Mucosa of rectum (tissue), 2 donors: ENCODE measurements around the gene METTL5.
"Not testable (repeated sequence)": the region's sequence is repeated elsewhere in the genome, so short reads cannot be mapped to it uniquely, and the experiment has no call there.

Experiments used
- H3K27ac ChIP-seq, 2 donors: one replicate each; pipeline ENCODE4 v1.7.0; 2013; ENCODE audit warnings: inconsistent platforms in 2 of 2, low read depth in 2 of 2, low read length in 2 of 2
- H3K27me3 ChIP-seq, 2 donors: one replicate each; pipeline ENCODE4 v1.7.0; 2013; ENCODE audit warnings: low read length in 2 of 2; ENCODE audit not compliant: control insufficient read depth in 2 of 2, insufficient read depth in 2 of 2
- H3K36me3 ChIP-seq, 2 donors: one replicate each; pipeline ENCODE4 v1.7.0; 2013; ENCODE audit warnings: low read length in 2 of 2; ENCODE audit not compliant: control insufficient read depth in 2 of 2, insufficient read depth in 2 of 2
- H3K4me1 ChIP-seq, 2 donors: one replicate each; pipeline ENCODE4 v1.7.0; 2013; ENCODE audit warnings: low read length in 2 of 2, mild to moderate bottlenecking in 1 of 2; ENCODE audit not compliant: control insufficient read depth in 2 of 2, insufficient read depth in 2 of 2
- H3K4me3 ChIP-seq, 2 donors: one replicate each; pipeline ENCODE4 v1.7.0; 2013; ENCODE audit warnings: low read length in 2 of 2
- H3K9ac ChIP-seq, 2 donors: one replicate each; pipeline ENCODE4 v1.7.0; 2013; ENCODE audit warnings: low read length in 2 of 2, low read depth in 1 of 2, mild to moderate bottlenecking in 1 of 2
- H3K9me3 ChIP-seq, 2 donors: one replicate each; pipeline ENCODE4 v1.7.0; 2013; ENCODE audit warnings: low read length in 2 of 2; ENCODE audit not compliant: control insufficient read depth in 2 of 2
- donor health status: healthy.
- donor health status: Normal muscosa, but diverticular disease.

METTL5 gene

DNA sequence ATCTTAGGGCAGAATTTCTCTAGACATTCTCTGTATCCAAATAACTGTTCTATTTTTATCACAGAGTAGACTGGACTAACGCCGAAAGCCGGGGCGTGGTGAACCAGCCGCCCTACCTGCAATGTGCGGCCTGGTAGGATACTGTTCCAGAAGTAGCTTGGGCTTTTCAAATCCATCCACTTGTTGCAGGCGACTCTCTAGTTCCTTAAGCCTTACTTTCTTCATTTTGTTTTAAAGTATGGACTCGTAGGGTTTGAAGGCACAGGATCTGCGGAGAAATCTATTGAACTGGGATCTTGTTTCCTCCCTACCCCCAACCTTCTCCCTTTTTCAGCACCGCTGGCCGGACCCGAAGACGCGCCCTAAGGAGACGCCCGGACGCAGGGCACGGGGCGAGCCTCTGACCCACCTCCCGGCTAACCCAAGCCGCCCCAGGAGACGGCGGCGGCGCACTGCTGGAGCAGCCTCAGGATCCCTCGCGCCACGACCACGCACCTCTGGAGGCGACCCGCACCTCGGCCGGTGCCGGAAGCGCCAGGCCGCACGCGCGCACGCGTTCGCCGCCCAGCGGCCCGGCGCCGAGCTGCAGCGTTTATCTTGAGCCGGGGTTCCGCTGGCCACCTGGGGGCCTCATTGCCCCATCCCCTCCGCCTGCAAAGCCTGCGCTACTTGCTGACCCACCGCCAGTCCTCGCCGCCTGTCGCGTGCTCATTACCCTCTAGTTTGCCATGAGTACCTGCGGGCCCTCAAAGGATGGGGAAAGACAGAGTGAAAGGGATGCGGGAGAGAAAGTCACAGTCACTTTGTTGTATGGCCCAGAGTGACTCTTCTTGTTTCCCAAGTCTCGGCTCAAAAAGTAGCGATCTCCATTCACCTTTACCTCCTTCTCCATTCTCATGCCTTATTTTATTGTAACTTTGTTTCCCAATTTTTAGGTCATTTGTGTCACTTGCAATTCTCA, at the start of gene METTL5:
Gene METTL5, minus strand, starts transcription at position 533 of the 961 bp plus-strand sequence. Its CDS starts 308 bp downstream, at position 225.
- H3K4me1 ChIP-seq, result peaks cover 9 to 29% of the 10 kb centered on the region in 2 donors
- peak within 1 kb of the TSS; percentile 61 for H3K27ac ChIP-seq
- no peaks in the 10 kb centered on the region for H3K9me3 ChIP-seq
- H3K9ac ChIP-seq, result peak within 1 kb of the TSS; percentile 78 to 81
- peak within 1 kb of the TSS; percentile 89 to 96 for H3K4me3 ChIP-seq
- H3K36me3 ChIP-seq, result peaks cover 0 to 4% of the 10 kb centered on the region in 2 donors
- H3K27me3 ChIP-seq, result no peaks in the 10 kb centered on the region

DNA sequence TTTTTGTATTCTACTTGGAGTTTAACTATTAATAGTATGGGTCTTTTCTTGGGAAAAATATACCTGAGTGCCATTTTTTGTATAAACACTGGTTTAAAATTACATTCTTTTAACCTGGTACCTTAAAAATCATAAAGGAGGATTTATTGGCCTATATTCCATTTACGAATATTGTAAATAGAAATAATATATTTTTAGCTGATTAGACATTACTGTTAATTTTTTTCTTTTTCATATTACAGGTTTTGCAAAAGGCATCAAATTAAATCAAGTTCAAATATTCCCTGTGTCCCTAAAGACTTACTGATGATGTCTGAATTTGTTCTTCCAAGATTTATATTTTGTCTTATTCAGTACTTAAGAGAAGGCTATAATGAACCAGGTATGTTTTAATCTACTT, 47.3 kb upstream of the METTL5 start:
- Histone ChIP-seq H3K36me3 (no peaks in the 10 kb centered on the region), H3K4me3 (no peak overlapping the region), H3K27me3 (no peaks in the 10 kb centered on the region), H3K27ac (no peak overlapping the region), H3K4me1 (no peaks in the 10 kb centered on the region), H3K9me3 (no peaks in the 10 kb centered on the region), H3K9ac (no peak overlapping the region)

DNA sequence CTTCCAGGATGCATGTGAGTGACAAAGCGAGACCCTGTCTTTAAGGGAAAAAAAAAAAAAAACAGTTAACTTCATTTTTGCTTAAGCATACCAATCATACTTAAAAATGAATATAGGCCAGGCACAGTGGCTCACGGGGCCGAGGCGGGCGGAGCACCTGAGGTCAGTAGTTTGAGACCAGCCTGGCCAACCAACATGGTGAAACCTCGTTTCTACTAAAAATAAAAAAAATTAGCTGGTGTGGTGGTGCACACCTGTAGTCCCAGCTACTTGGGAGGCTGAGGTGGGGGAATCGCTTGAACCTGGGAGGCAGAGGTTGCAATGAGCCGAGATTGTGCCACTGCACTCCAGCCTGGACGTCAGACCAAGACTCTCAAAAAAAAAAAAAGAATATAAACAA, 46.7 kb upstream of the METTL5 start:
- H3K4me3 ChIP-seq, H3K9me3 ChIP-seq, H3K9ac ChIP-seq, H3K36me3 ChIP-seq, H3K27me3 ChIP-seq, H3K4me1 ChIP-seq, H3K27ac ChIP-seq: not testable (repeated sequence)

DNA sequence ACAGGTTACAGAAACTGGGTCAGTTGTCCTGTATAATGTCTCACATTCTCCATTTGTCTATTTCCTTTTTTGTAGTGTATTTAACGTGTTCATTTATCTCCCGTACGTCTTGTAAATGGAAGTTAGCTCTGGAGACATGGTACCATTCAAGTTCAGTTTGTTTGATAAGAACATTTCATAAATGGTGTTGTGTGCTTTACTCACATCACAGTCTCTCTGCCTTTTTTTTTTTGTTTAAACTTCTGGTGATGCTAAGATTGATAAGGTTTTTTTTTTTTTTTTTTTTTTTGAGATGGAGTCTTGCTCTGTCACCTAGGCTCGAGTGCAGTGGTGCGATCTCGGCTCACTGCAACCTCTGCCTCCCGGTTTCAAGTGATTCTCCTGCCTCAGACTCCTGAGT, 44.2 kb upstream of the METTL5 start:
- Histone ChIP-seq H3K4me3 (no peak overlapping the region), H3K9ac (no peak overlapping the region), H3K4me1 (no peaks in the 10 kb centered on the region), H3K9me3 (no peaks in the 10 kb centered on the region), H3K27me3 (no peaks in the 10 kb centered on the region), H3K27ac (no peak overlapping the region), H3K36me3 (no peaks in the 10 kb centered on the region)

DNA sequence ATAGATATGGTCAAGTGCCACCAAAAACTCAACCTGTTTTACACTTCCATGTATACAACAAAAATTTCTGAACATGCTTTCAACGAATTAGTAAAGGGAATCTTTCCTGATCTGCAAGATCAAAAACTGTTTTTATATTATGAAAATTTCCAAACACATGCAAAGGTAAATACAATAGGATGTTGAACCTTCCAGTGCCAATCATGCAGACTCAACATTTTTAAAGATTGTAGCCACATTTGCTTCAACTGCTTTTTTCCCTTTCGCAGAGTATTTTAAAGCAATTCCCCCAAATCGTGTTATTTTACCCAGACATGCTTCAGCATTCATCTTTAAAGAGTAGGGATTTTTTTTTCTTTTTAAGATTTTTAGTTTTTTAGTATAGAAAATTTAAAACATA, 42.9 kb upstream of the METTL5 start:
- no peaks in the 10 kb centered on the region for H3K4me1 ChIP-seq
- H3K9ac ChIP-seq, result no peak overlapping the region
- H3K36me3 ChIP-seq, result no peaks in the 10 kb centered on the region
- H3K4me3 ChIP-seq, result no peak overlapping the region
- H3K27me3 ChIP-seq, result no peaks in the 10 kb centered on the region
- H3K9me3 ChIP-seq, result no peaks in the 10 kb centered on the region
- no peak overlapping the region for H3K27ac ChIP-seq

DNA sequence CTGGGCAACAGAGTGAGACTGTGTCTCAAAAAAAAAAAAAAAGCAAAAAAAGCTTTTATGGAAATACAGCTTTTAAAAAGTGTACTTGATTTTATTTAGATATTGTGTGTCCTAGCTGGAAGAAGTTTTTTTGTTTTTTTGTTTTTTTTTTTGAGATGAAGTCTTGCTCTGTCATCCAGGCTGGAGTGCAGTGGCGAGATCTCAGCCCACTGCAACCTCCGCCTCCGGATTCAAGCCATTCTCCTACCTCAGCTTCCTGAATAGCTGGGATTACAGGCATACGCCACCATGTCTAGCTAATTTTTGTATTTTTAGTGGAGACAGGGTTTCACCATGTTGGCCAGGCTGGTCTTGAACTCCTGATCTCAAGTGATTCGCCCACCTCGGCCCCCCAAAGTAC, 41.5 kb upstream of the METTL5 start:
- not testable (repeated sequence) for H3K4me1 ChIP-seq, H3K27me3 ChIP-seq, H3K27ac ChIP-seq, H3K4me3 ChIP-seq, H3K9ac ChIP-seq, H3K9me3 ChIP-seq, H3K36me3 ChIP-seq

DNA sequence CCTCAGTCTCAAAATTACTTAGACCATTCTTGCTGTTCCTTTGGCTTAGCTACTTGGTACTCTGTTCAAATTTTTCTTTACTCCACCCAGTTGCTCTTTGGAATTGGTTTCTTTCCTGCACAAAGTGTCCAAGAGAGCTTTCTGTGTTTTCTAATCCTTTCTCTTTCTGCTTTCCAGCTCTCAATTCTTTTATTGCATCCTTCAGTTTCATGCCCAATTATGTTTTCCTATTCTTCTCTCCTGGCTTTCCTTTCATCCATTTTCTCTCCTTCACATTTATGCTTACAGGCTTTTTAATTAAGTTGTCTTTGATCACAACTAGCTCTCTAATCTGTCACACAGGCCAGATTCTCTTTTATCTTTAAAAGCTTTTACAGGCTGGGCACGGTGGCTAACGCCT, 40.8 kb upstream of the METTL5 start:
- H3K27me3 ChIP-seq, result no peaks in the 10 kb centered on the region
- no peak overlapping the region for H3K9ac ChIP-seq
- H3K36me3 ChIP-seq, result no peaks in the 10 kb centered on the region
- no peaks in the 10 kb centered on the region for H3K9me3 ChIP-seq
- H3K4me3 ChIP-seq, result no peak overlapping the region
- no peak overlapping the region for H3K27ac ChIP-seq
- H3K4me1 ChIP-seq, result no peaks in the 10 kb centered on the region

DNA sequence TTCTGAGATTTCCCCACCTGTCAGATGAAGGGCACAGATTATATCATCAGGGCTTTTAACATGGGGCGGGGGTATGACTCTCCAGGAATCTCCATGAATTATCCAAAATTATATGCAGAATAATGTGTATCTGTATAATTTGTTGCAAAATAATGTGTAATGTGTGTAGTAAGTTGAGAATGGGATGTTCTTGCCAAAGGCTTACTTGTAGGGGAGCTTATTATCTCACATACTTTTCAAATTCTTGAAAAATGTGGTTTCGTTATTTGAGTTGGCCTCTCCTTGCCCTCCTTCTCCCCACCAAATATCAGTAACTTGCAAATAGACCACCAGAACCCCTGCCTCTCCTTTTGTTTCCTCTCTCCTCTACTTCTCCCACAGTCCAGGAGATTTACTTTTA, 38.1 kb upstream of the METTL5 start:
- H3K4me1 ChIP-seq, result no peaks in the 10 kb centered on the region
- H3K4me3 ChIP-seq, result no peak overlapping the region
- no peaks in the 10 kb centered on the region for H3K27me3 ChIP-seq
- no peaks in the 10 kb centered on the region for H3K36me3 ChIP-seq
- H3K9ac ChIP-seq, result no peak overlapping the region
- no peak overlapping the region for H3K27ac ChIP-seq
- no peaks in the 10 kb centered on the region for H3K9me3 ChIP-seq

DNA sequence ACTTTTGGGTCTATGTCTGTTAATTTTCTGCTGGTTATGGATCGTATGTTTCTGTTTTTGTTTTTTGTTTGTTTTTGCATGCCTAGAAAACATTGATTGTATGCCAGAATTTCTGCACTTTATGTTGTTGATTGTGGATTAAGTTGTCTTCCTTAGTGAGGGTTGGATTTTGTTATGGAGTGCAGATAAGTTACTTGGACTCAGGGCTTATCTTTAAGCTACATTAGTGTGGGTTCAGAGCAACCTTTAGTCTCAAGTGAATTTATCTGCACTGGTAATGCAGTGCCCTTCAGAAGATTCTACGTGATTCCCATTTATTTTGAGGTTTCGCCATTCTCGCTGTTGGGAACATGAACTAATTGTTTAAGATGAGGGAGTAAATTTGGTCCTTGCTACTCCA, 35.4 kb upstream of the METTL5 start:
- no peaks in the 10 kb centered on the region for H3K36me3 ChIP-seq
- H3K27me3 ChIP-seq, result no peaks in the 10 kb centered on the region
- H3K9me3 ChIP-seq, result no peaks in the 10 kb centered on the region
- H3K9ac ChIP-seq, result no peak overlapping the region
- H3K4me1 ChIP-seq, result no peaks in the 10 kb centered on the region
- H3K4me3 ChIP-seq, result no peak overlapping the region
- H3K27ac ChIP-seq, result no peak overlapping the region

DNA sequence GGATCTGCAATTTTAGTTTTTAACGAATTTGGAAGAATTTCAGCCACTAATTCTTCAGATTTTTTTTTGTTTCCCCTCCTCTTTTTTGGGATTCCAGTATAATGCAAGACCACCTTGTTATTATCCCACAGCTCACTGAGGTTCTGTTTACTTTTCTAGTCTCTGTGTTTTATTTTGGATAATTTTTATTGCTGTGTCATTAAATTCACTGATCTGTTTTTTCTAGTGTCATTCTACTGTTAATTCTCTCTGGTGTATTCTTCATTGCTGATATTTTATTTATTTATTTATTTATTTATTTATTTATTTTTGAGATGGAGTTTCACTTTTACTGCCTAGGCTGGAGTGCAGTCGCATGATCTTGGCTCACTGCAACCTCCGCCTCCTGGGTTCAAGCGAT, 34.7 kb upstream of the METTL5 start:
- Histone ChIP-seq H3K9ac (no peak overlapping the region), H3K4me1 (no peaks in the 10 kb centered on the region), H3K4me3 (no peak overlapping the region), H3K27ac (no peak overlapping the region), H3K27me3 (no peaks in the 10 kb centered on the region), H3K9me3 (no peaks in the 10 kb centered on the region), H3K36me3 (no peaks in the 10 kb centered on the region)
